Measurements from ENCODE around the gene KCNJ1.

Gene KCNJ1

GRCh38 chr11:128906185-128907050 is 39.3 kb upstream of the KCNJ1 start:
- H3K36me3 ChIP-seq (ENCODE audit: insufficient read depth, low read length): no peaks in the 10 kb centered on the region
- H3K9me3 ChIP-seq (ENCODE audit: low read length): no peaks in the 10 kb centered on the region
- H2AFZ ChIP-seq (ENCODE audit: low read depth, low read length): no peak overlapping the region
- H3K4me3 ChIP-seq (ENCODE audit: low read length): no peak overlapping the region
- H3K4me1 ChIP-seq (ENCODE audit: insufficient read depth, low read length): peaks cover 5% of the 10 kb centered on the region
- H3K27me3 ChIP-seq (ENCODE audit: insufficient read depth, low read length): peaks cover 19% of the 10 kb centered on the region

GRCh38 chr11:128905345-128906184 is 38.5 kb upstream of the KCNJ1 start:
- H3K9me3 ChIP-seq (ENCODE audit: low read length): no peaks in the 10 kb centered on the region
- H2AFZ ChIP-seq (ENCODE audit: low read depth, low read length): no peak overlapping the region
- no peak overlapping the region for H3K4me3 ChIP-seq (ENCODE audit: low read length)
- H3K36me3 ChIP-seq (ENCODE audit: insufficient read depth, low read length): no peaks in the 10 kb centered on the region
- H3K27me3 ChIP-seq (ENCODE audit: insufficient read depth, low read length): peaks cover 23% of the 10 kb centered on the region
- peaks cover 5% of the 10 kb centered on the region for H3K4me1 ChIP-seq (ENCODE audit: insufficient read depth, low read length)

GRCh38 chr11:128904656-128905344 is 37.7 kb upstream of the KCNJ1 start:
- Histone ChIP-seq H3K36me3 (ENCODE audit: insufficient read depth, low read length) (no peaks in the 10 kb centered on the region), H3K27me3 (ENCODE audit: insufficient read depth, low read length) (peaks cover 23% of the 10 kb centered on the region), H3K9me3 (ENCODE audit: low read length) (no peaks in the 10 kb centered on the region), H3K4me3 (ENCODE audit: low read length) (no peak overlapping the region), H3K4me1 (ENCODE audit: insufficient read depth, low read length) (peaks cover 5% of the 10 kb centered on the region), H2AFZ (ENCODE audit: low read depth, low read length) (no peak overlapping the region)

- H3K4me1 ChIP-seq (ENCODE audit: insufficient read depth, low read length): peaks cover 5% of the 10 kb centered on the region
- peaks cover 23% of the 10 kb centered on the region for H3K27me3 ChIP-seq (ENCODE audit: insufficient read depth, low read length)
- H2AFZ ChIP-seq (ENCODE audit: low read depth, low read length): no peak overlapping the region
- no peaks in the 10 kb centered on the region for H3K9me3 ChIP-seq (ENCODE audit: low read length)
- H3K4me3 ChIP-seq (ENCODE audit: low read length): no peak overlapping the region
- no peaks in the 10 kb centered on the region for H3K36me3 ChIP-seq (ENCODE audit: insufficient read depth, low read length)
Observed at GRCh38 chr11:128904303-128904655, 37.2 kb upstream of the KCNJ1 start.

- Histone ChIP-seq H3K4me1 (ENCODE audit: insufficient read depth, low read length) (peaks cover 5% of the 10 kb centered on the region), H3K27me3 (ENCODE audit: insufficient read depth, low read length) (peaks cover 23% of the 10 kb centered on the region), H3K4me3 (ENCODE audit: low read length) (no peak overlapping the region), H3K9me3 (ENCODE audit: low read length) (no peaks in the 10 kb centered on the region), H3K36me3 (ENCODE audit: insufficient read depth, low read length) (no peaks in the 10 kb centered on the region), H2AFZ (ENCODE audit: low read depth, low read length) (no peak overlapping the region)
Observed at GRCh38 chr11:128903248-128904061, 36.4 kb upstream of the KCNJ1 start.

GRCh38 chr11:128902515-128903066 is 35.5 kb upstream of the KCNJ1 start:
- H3K4me3 ChIP-seq (ENCODE audit: low read length): no peak overlapping the region
- no peaks in the 10 kb centered on the region for H3K9me3 ChIP-seq (ENCODE audit: low read length)
- H3K27me3 ChIP-seq (ENCODE audit: insufficient read depth, low read length): peaks cover 23% of the 10 kb centered on the region
- no peaks in the 10 kb centered on the region for H3K36me3 ChIP-seq (ENCODE audit: insufficient read depth, low read length)
- H2AFZ ChIP-seq (ENCODE audit: low read depth, low read length): no peak overlapping the region
- H3K4me1 ChIP-seq (ENCODE audit: insufficient read depth, low read length): peaks cover 5% of the 10 kb centered on the region

GRCh38 chr11:128901653-128902514 is 34.8 kb upstream of the KCNJ1 start:
- H3K36me3 ChIP-seq (ENCODE audit: insufficient read depth, low read length): no peaks in the 10 kb centered on the region
- H3K4me1 ChIP-seq (ENCODE audit: insufficient read depth, low read length): peaks cover 5% of the 10 kb centered on the region
- H3K9me3 ChIP-seq (ENCODE audit: low read length): no peaks in the 10 kb centered on the region
- no peak overlapping the region for H3K4me3 ChIP-seq (ENCODE audit: low read length)
- no peak overlapping the region for H2AFZ ChIP-seq (ENCODE audit: low read depth, low read length)
- H3K27me3 ChIP-seq (ENCODE audit: insufficient read depth, low read length): peaks cover 23% of the 10 kb centered on the region

- H3K36me3 ChIP-seq (ENCODE audit: insufficient read depth, low read length): no peaks in the 10 kb centered on the region
- H3K4me3 ChIP-seq (ENCODE audit: low read length): no peak overlapping the region
- H3K27me3 ChIP-seq (ENCODE audit: insufficient read depth, low read length): peaks cover 23% of the 10 kb centered on the region
- peaks cover 5% of the 10 kb centered on the region for H3K4me1 ChIP-seq (ENCODE audit: insufficient read depth, low read length)
- H2AFZ ChIP-seq (ENCODE audit: low read depth, low read length): no peak overlapping the region
- H3K9me3 ChIP-seq (ENCODE audit: low read length): no peaks in the 10 kb centered on the region
Observed at GRCh38 chr11:128900468-128900867, 33.4 kb upstream of the KCNJ1 start.

GRCh38 chr11:128898580-128899344 is 31.7 kb upstream of the KCNJ1 start:
- peaks cover 17% of the 10 kb centered on the region for H3K27me3 ChIP-seq (ENCODE audit: insufficient read depth, low read length)

GRCh38 chr11:128897826-128898225 is 30.7 kb upstream of the KCNJ1 start:
- Histone ChIP-seq H3K27me3 (ENCODE audit: insufficient read depth, low read length) (peaks cover 17% of the 10 kb centered on the region), H2AFZ (ENCODE audit: low read depth, low read length) (no peak overlapping the region), H3K4me1 (ENCODE audit: insufficient read depth, low read length) (peaks cover 3% of the 10 kb centered on the region), H3K9me3 (ENCODE audit: low read length) (no peaks in the 10 kb centered on the region), H3K36me3 (ENCODE audit: insufficient read depth, low read length) (no peaks in the 10 kb centered on the region), H3K4me3 (ENCODE audit: low read length) (no peak overlapping the region)

More at GRCh38 chr11:128898580-128899344, 31.7 kb upstream of the KCNJ1 start:
- Histone ChIP-seq H2AFZ (ENCODE audit: low read depth, low read length) (no peak overlapping the region), H3K4me3 (ENCODE audit: low read length) (no peak overlapping the region), H3K36me3 (ENCODE audit: insufficient read depth, low read length) (no peaks in the 10 kb centered on the region), H3K4me1 (ENCODE audit: insufficient read depth, low read length) (peaks cover 3% of the 10 kb centered on the region), H3K9me3 (ENCODE audit: low read length) (no peaks in the 10 kb centered on the region)

GRCh38 chr11:128896356-128896755 is 29.3 kb upstream of the KCNJ1 start:
- Histone ChIP-seq H2AFZ (ENCODE audit: low read depth, low read length) (no peak overlapping the region), H3K9me3 (ENCODE audit: low read length) (no peaks in the 10 kb centered on the region), H3K4me3 (ENCODE audit: low read length) (no peak overlapping the region), H3K4me1 (ENCODE audit: insufficient read depth, low read length) (peaks cover 4% of the 10 kb centered on the region), H3K27me3 (ENCODE audit: insufficient read depth, low read length) (peaks cover 10% of the 10 kb centered on the region), H3K36me3 (ENCODE audit: insufficient read depth, low read length) (no peaks in the 10 kb centered on the region)
